ENCODE measurements around the gene CFAP92.

DNA sequence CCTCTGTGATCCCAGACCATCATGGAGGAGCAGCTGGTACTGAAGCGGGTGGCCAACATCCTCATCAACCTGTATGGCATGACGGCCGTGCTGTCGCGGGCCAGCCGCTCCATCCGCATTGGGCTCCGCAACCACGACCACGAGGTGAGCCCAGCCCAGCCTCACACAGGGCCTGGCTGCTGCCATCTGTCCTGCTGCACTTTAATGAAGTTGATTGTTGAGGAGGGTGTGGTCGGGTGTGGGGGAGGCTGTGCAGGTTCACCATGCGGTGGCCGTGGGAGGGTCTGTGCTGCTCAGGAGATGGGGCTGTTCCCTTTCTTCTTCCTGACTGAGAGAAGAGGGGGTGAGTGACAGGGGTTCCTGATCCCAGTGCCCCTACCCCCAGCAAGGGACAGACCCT, 83.9 kb downstream of the CFAP92 start:
- TF ChIP-seq, protein P1, sequence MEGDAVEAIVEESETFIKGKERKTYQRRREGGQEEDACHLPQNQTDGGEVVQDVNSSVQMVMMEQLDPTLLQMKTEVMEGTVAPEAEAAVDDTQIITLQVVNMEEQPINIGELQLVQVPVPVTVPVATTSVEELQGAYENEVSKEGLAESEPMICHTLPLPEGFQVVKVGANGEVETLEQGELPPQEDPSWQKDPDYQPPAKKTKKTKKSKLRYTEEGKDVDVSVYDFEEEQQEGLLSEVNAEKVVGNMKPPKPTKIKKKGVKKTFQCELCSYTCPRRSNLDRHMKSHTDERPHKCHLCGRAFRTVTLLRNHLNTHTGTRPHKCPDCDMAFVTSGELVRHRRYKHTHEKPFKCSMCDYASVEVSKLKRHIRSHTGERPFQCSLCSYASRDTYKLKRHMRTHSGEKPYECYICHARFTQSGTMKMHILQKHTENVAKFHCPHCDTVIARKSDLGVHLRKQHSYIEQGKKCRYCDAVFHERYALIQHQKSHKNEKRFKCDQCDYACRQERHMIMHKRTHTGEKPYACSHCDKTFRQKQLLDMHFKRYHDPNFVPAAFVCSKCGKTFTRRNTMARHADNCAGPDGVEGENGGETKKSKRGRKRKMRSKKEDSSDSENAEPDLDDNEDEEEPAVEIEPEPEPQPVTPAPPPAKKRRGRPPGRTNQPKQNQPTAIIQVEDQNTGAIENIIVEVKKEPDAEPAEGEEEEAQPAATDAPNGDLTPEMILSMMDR (IDR thresholded peaks at IDR 0.05) = no peak
- no peak for TF ChIP-seq POLR2AphosphoS5 (IDR thresholded peaks at IDR 0.05)

Data from sigmoid colon (tissue), 4 donors.